ENCODE measurements around the gene ABCG1.

The ABCG1 gene

DNA sequence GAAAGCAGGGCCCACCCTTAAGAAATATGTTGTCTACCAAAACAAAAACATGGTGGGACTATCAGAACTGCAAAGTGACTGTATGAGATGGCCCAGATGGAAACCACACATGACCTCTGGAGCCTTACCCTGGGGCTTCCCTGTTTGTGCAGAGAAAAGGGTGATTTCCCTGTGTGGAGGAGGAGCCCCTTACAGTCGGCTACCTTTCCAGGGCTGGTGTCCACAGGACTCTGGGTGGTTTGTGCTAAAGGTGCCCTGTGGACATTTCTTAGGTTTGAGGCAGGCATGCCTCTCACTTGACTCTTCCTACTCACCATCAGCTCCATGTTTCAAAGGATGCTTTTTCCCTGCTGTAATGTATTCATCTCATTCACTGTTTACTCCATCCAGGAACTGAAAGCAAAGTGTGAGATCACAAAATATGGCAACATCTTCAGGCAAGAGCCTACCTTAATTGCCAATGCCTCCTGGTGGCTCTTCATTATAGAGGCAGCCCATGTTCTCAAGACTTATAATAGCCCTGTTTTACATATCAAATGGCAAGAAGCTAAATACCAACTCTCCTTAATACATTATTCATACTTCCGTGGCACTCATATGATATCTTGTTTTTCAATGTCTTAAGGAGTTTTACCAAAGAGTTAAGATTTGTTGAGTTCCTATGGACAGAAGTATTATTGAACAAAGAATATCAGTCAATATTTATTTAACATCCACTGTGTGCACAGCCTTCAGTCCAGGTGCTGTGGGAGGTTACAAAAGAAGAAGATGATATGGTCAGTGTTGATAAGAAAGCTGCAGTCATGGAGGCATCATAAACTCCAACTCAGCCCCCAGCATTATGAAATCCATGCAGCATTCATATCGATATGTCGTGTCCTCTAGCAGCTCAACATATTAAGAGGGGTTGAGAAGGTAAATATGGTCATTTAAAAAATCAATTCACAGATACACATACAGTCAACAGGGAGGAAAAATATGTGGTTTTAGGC lies 111.7 kb downstream of the ABCG1 start:
- no peak for DNase-seq (ENCODE audit: low read depth)

DNA sequence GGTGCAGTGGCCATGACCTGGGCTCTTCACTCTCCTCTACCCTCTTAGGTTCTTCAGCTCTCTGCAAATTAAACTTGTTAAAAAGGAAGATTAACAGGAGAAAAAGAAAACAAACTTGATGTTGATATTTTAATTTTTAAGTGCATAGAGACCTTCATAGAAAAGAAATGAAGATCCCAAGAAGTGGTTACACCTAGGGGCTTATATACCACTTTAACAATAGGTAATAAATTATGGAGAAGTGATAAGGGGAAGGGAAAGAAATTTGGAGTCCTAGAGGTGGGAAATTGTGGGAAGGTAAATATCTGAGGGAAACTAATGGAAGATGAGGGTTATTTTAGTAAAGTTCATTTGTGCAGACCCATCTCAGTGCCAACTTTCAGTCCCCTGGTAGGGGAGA lies 112.7 kb downstream of the ABCG1 start:
- no peak for DNase-seq (ENCODE audit: low read depth)

DNA sequence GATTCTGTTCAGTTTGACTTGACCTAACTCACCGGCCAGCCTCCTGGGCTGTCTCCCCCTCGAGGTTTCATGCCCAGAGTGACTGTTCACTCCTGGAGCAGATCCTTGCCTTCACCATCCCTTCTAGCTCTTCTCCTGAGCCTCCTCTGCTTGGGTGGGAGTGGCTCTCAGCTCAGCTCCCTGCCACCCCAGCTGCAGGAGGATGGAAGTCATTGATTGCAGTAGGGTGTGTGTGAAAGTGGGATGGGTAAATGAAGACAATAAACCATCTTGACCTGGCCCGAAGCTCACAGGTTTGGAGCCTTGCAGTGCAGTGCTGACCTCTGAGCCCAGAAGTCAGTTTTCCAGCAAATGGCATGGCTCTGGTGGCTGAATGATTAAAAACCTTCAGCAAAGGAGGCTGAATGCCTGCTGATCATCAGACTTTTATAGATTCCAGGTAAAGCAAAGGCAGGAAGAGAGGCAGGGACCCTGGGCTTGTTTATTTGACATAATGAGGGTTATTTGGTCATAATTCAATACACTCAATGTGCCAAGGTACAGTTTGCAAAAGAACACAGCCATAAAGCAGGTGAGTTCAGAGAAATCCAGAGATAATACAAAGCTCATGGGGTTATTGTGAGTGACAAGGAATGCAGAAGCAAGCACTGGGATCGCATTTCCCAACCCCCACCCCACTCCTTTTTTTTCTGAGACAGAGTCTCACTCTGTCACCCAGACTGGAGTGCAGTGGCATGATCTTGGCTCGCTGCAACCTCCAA lies 113.8 kb downstream of the ABCG1 start:
- DNase-seq (ENCODE audit: low read depth), result no peak

DNA sequence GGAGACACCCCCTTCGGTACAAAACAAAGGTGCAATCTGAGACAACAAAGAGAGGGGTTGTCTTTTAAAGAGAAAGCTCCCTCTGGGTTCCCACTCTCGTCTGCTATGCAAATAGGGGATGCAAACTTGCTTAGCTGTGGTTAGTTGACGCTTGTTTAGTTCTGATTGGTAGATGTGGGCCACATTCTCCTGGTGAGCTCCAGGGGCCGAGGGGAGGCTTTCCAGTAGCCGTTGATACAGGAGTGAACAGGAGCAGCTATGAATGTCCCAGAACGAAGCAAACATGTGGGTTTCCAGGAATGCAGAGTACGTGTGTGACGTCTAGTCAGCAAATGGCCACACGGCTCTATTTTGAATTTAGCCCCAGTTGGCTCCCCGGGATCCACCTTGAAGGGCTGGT lies 117.1 kb downstream of the ABCG1 start:
- DNase-seq (ENCODE audit: low read depth), result no peak

DNA sequence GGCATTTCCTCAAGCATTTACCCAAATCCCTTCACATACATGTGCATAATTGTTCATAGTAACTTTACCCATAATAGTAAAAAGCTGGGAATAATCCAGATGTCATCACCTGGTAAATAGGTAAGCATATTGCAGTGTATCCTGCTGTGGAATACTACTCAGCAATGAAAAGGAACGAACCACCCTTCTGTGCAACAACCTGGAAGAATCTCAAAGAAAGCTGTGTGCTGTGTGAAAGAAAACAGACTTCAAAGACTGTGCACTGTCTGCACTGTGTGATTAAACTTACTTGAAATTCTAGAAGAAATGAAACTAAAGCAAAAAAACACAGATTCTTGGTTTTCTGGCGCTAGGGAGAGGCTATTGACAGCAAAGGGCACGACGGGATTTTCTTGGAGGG lies 118.3 kb downstream of the ABCG1 start:
- no peak for DNase-seq (ENCODE audit: low read depth)

DNA sequence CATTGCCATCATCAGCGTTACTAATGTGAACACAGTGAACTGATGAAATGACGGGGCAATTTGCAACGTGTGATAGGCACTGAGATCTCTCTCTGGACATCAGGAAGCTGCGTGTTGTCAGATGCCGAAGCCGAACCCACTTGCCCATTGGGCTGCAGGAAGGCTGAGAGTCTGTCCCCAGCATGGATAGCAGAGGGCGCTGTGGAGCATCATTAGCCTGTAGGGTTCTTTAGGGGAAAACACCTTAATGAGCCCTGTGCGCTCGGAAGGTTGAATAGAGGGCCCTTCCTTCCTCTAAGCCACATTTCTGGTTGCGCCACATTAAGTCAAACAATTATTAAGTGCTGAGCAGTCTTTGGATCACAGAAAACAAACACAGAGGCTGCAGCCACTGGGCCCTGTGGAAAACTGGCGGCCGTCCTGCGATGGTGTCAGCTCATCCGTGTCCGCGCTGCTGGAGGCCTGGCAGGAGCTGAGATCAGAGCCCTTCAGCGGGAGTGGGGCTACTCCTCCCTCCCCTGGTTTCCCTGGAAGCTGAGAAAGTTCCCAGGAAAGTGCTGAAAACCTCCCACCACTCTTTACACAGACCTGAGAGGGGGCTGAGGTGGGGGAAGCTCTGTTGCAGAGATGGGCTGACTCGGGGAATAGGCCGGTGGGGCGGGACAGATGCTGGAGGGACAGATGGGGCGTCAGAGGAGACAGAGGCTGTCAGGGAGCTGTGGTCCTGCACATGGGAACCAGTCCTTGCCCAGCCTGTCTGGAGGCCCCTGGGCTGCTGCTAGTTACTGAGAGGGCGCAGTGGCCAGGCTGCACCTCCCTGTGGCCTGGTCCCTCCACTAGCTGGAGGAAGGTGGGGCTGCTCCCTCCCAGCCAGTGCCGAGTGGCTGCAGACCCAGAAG lies 119.1 kb downstream of the ABCG1 start:
- DNase-seq (ENCODE audit: low read depth), result peak; percentile 86

DNA sequence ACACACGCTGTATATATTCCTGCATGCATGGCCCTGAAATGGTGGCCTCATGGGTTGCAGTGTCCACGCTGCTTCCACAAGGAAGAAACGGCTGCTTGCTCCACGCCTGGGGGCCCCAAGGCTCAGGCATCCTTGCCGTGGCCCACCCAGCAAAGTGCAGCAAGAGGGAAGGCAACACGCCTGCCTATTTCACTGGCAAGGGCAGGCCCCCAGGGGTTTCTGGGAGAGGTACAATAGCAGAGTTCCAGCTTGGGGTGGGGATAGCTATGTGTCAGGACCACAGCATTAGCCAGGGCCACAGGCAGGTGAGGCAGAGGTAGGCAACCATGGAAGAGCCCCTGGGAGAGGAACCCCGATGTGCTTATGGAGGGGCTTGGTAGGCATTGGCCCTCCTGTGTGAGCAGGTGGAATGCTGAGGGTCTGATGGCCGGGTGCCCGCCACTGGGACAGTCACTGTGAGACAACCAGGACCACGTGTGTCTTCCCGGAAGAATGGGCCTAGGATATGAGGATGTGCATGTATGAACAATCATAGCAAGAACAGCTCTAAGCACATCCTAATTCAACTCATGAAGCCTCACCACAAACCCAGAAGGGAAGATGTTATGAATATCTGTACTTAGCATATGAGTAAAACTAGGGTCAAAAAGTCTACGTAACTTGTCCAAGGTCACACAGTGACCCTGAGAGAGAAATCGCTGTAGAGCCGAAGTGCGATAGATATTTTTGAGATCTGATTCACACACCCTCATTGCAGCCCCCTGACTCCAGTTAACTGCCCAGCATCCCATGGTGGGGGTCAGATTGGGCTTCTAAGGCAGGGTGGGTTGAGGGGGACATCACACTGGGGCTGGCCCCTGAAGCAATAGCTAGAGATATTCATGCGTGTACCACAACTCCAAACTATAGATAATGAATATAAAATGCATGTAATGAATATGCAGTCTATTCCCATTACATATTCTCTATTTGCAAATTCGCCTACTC lies 120.1 kb downstream of the ABCG1 start:
- no peak for DNase-seq (ENCODE audit: low read depth)

DNA sequence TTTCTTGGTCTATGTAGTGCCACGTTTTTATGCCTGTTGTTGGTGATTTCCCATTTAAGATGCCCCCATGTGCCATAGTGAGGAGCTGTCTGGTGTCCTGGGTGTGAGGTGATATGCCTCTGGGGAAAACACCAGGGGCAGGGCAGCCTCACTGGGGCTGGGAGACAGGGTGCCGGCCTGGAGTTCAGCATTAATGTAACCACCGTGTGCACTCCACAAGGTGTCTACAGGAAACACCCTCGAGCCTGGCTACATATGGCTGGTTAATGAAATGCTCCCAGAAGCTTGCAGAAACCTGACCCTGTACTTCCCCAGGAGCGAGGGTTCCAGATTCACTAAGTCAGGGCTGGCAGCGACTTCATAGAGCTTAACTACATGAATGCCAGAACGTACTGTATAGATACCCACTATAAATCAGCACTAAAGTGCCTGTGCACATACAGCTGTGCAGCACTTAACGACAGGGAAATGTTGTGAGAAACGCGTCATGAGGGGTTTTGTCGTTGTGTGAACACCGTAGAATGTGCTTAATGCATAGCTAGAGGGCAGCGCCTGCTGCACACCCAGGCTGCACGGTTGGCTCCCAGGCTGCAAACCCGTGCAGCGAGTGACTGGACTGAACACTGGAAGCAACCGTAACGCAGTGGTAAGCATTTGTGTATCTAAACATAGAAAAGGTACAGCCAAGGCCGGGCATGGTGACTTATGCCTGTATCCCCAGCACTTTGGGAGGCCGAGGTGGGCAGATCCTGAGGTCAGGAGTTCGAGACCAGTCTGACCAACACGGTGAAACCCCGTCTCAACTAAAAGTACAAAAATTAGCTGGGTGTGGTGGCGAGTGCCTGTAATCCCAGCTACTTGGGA lies 121.5 kb downstream of the ABCG1 start:
- no peak for DNase-seq (ENCODE audit: low read depth)

DNA sequence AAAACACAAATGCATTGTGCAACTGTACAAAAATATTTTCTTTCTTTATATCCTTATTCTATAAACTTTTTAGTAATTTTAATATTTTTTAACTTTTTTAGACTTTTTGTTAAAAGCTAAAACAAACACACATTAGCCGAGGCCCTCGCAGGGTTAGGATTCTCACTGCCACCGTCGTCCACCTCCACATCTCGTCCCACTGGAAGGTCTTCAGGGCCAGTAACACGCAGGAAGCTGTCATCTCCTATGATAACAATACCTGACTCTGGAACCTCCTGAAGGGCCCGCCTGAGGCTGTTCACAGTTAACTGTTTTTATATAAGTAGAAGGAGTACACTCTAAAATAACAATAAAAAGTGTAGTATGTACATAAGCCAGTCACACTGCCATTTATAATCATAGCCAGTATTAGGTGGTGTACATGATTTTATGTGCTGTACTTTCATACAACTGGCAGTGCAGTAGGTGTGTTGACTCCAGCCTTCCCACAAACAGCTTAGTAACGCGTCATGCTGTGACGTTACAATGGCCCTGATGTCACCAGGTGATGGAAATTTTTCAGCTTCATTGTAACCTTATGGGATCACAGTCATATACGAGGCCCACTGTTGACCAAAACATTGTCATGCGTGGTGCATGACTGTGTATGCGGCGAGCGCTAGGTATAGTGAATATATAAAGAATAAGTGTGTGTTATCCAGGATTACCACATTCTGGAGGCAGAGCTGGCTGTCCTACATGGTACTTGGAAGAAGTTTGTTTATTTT lies 123.0 kb downstream of the ABCG1 start:
- DNase-seq (ENCODE audit: low read depth), result no peak

DNA sequence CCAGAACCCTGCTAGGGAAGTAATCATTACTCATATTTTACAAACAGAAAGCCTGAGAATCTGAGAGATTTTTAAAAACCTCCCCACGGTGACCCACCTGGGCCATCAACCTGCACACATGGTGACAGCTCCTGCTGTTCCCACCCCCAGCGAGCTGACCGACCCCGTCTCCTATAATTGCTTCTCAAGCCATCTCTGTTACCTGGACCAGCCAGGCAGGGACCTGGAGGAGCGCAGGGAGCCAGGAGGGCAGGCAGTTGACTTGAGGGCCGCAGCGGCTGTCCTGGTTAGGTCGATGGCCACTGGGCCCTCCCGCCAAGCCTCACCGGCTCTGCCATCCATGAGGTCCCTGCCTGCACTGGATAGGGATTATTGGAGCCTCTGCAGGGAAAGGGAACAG lies 124.2 kb downstream of the ABCG1 start:
- DNase-seq (ENCODE audit: low read depth), result no peak

DNA sequence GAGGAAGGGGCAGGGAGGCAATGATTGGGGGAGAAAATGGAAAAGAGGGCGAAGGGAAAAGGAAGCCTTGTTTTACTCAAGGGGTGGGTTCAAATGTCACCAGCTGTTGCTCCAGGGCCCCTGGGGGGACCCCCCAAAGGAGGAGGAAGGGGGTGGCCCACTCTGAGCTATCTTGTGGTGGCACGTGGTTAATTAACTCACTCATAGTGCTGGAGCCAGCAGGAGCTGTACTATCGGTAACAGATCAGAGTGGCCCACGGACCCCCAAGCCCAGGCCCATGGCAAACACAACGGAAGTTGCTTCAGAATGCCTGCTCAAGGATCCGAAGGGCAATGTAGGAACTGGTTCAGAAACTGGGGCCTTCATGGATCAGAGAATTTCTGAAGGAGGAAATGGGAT lies 124.6 kb downstream of the ABCG1 start:
- no peak for DNase-seq (ENCODE audit: low read depth)

DNA sequence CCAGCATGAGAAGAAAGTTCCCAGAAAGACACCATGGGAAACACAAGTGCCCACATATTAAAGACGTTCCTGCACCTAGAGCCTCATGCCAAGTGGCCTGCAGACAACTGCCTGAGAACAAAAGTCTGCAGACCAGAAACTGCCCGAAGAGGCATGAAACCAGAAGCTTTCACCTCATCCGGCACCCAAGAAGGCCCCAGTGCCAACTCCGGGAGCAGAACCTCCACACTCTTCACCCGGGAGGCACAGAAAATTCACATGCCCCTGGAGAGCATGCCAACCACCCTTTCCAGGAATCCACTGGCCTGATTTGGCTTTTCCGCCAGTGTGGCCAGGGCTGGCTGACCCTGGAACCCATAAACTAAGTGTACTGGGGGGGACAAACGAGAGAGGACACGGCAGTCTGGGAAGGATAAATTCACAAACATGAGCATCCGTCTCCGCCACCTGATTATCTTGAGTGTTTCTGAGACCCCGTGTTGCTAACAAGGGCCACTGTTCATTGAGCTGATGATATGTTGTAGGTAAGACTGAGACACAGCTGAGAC lies 125.1 kb downstream of the ABCG1 start:
- no peak for DNase-seq (ENCODE audit: low read depth)

DNA sequence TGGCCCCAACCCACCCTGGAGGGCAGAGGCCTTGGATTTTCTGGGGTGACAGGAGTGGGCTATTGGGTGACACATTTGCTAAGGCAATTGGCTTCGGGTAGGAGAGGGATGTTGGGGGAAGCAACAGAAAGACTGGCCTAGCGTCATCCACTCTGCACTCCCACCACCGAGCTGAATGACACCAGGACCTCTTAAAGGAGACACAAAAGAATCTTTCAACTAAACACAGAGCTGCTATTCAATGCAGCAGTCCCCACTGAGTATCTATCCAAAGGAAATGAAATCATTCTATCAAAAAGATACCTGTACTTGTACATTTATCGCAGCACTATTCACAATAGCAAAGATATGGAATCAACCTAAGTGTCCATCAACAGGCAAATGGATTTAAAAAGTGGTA lies 125.7 kb downstream of the ABCG1 start:
- no peak for DNase-seq (ENCODE audit: low read depth)

DNA sequence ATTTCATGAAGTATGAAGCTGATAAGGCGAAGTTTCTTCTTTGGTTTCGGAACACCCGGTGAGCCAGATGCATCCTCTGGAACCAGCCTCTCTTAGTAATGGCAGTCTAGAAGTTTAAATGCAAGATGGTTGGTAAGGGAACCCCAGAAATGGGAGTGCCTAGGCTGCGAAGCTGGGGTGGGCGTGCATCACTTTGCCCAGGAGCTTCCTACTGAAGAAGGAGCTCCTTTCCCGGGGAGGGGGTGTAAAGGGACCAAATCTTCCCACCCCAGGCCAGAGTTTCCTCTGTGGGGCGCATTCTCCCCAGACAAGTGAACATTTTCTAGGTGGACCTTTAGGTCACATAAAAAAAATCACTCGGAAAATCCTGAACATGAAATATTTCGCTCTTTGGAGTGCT lies 127.5 kb downstream of the ABCG1 start:
- DNase-seq (ENCODE audit: low read depth), result no peak

Data from activated T-cell treated with anti-CD3 and anti-CD28 coated beads for 1 hour (primary cell).